ENCODE measurements around the gene CARS1. TPM values are rescaled to one million over a fixed set of nuclear protein-coding genes. Genes with fewer than 3 reads are reported as not detected.
A peak's percentile ranks its signal among the peaks of the same experiment; 100 is the strongest.

Gene CARS1
- total and polyA plus RNA-seq, 9 of the 15 experiments (the other 6 are each of a cell fraction or from before 2014, with no cell fraction given): 14.4 to 106 (median 73.6) TPM

DNA sequence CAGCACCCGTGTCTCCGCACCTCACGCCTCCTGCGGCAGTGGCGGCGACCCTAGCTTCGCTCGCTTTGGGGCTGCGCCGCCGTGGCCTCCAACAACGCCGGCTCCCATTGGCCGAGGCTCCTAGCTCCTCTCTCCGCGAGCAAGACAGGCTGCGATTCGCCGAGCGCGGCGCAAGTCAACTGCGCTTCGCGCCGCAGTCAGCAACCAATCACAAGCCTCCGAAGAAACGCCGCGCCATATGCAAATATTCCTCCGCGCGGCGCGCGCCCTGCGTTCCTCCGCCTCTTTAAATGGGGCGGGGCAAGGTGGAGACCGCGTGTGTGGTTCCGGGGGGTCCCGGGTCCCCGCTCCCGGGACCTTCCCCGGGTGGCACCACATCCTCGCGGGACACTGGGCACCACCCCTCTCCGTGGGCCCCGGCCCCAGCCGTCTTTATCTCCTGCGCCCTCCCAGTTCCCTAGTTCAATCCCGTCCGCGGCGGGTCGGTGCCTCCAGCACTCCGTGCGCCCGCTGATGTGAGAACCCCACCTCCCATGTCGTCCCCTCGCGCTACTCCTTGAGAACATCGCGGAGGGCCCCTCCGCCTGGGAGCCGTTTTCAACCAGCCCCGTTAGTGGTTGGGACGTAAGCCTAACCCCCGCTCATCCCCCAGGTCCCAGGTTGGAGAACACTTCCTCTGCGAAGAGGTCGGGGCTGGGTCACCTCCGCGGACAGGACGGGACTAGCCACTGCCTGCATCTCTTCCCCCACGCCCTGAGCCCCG, 64.8 kb downstream of the CARS1 start, which contains the start of gene NAP1L4 (continued):
- TF ChIP-seq, protein P1, sequence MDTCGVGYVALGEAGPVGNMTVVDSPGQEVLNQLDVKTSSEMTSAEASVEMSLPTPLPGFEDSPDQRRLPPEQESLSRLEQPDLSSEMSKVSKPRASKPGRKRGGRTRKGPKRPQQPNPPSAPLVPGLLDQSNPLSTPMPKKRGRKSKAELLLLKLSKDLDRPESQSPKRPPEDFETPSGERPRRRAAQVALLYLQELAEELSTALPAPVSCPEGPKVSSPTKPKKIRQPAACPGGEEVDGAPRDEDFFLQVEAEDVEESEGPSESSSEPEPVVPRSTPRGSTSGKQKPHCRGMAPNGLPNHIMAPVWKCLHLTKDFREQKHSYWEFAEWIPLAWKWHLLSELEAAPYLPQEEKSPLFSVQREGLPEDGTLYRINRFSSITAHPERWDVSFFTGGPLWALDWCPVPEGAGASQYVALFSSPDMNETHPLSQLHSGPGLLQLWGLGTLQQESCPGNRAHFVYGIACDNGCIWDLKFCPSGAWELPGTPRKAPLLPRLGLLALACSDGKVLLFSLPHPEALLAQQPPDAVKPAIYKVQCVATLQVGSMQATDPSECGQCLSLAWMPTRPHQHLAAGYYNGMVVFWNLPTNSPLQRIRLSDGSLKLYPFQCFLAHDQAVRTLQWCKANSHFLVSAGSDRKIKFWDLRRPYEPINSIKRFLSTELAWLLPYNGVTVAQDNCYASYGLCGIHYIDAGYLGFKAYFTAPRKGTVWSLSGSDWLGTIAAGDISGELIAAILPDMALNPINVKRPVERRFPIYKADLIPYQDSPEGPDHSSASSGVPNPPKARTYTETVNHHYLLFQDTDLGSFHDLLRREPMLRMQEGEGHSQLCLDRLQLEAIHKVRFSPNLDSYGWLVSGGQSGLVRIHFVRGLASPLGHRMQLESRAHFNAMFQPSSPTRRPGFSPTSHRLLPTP (IDR thresholded peaks at IDR 0.05; ENCODE audit: borderline replicate concordance, extremely low read depth, insufficient read length): no peak
- TF ChIP-seq ZNF384 (IDR thresholded peaks at IDR 0.05; ENCODE audit: low read depth, low read length): no peak
- TF ChIP-seq ELF4 (CRISPR knock-in tag; IDR thresholded peaks at IDR 0.05): no peak
- TF ChIP-seq PHB2 (IDR thresholded peaks at IDR 0.05; ENCODE audit: low read depth): no peak
- TF ChIP-seq DNMT1 (IDR thresholded peaks at IDR 0.05): no peak
- no peak for TF ChIP-seq PPARD (CRISPR knock-in tag; IDR thresholded peaks at IDR 0.05)
- TF ChIP-seq POLR2A (conservative IDR thresholded peaks at IDR 0.05): peak; percentile 91
- no peak for TF ChIP-seq HIVEP1 (CRISPR knock-in tag; IDR thresholded peaks at IDR 0.05)
- TF ChIP-seq GATAD2B (IDR thresholded peaks at IDR 0.05; ENCODE audit: borderline replicate concordance): no peak
- no peak for TF ChIP-seq NFE2 (IDR thresholded peaks at IDR 0.05; ENCODE audit: low read depth)
- no peak for TF ChIP-seq TSC22D4 (tag; IDR thresholded peaks at IDR 0.05)
- TF ChIP-seq ZNF586 (CRISPR knock-in tag; conservative IDR thresholded peaks at IDR 0.05): no peak
- TF ChIP-seq FOXK1 (CRISPR knock-in tag; IDR thresholded peaks at IDR 0.05; ENCODE audit: borderline replicate concordance): peak; percentile 92
- TF ChIP-seq, protein P2, sequence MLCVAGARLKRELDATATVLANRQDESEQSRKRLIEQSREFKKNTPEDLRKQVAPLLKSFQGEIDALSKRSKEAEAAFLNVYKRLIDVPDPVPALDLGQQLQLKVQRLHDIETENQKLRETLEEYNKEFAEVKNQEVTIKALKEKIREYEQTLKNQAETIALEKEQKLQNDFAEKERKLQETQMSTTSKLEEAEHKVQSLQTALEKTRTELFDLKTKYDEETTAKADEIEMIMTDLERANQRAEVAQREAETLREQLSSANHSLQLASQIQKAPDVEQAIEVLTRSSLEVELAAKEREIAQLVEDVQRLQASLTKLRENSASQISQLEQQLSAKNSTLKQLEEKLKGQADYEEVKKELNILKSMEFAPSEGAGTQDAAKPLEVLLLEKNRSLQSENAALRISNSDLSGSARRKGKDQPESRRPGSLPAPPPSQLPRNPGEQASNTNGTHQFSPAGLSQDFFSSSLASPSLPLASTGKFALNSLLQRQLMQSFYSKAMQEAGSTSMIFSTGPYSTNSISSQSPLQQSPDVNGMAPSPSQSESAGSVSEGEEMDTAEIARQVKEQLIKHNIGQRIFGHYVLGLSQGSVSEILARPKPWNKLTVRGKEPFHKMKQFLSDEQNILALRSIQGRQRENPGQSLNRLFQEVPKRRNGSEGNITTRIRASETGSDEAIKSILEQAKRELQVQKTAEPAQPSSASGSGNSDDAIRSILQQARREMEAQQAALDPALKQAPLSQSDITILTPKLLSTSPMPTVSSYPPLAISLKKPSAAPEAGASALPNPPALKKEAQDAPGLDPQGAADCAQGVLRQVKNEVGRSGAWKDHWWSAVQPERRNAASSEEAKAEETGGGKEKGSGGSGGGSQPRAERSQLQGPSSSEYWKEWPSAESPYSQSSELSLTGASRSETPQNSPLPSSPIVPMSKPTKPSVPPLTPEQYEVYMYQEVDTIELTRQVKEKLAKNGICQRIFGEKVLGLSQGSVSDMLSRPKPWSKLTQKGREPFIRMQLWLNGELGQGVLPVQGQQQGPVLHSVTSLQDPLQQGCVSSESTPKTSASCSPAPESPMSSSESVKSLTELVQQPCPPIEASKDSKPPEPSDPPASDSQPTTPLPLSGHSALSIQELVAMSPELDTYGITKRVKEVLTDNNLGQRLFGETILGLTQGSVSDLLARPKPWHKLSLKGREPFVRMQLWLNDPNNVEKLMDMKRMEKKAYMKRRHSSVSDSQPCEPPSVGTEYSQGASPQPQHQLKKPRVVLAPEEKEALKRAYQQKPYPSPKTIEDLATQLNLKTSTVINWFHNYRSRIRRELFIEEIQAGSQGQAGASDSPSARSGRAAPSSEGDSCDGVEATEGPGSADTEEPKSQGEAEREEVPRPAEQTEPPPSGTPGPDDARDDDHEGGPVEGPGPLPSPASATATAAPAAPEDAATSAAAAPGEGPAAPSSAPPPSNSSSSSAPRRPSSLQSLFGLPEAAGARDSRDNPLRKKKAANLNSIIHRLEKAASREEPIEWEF (CRISPR knock-in tag; IDR thresholded peaks at IDR 0.05): no peak
- no peak for TF ChIP-seq NCOA1 (IDR thresholded peaks at IDR 0.05; ENCODE audit: low read depth)
- 0 out of 2 replicates have a peak, but pooled peaks have one; percentile 66 for TF ChIP-seq ZBTB7A (IDR thresholded peaks at IDR 0.05; ENCODE audit: borderline replicate concordance, control insufficient read depth, low read depth, low read length)
- TF ChIP-seq CCNT2 (IDR thresholded peaks at IDR 0.05; ENCODE audit: borderline replicate concordance, extremely low read depth, insufficient read length, low read depth, low read length): peak; percentile 32
- TF ChIP-seq SMAD4 (CRISPR knock-in tag; conservative IDR thresholded peaks at IDR 0.05): no peak
- TF ChIP-seq ZFX (CRISPR knock-in tag; IDR thresholded peaks at IDR 0.05): peak; percentile 67
- no peak for TF ChIP-seq IRF2 (CRISPR knock-in tag; IDR thresholded peaks at IDR 0.05)
- TF ChIP-seq CEBPB (tag; IDR thresholded peaks at IDR 0.05): no peak
- peak in 1 of 2 experiments; percentile 41; a peak in 1 of 4 replicates for TF ChIP-seq MAZ (CRISPR knock-in tag; conservative IDR thresholded peaks at IDR 0.05 in 1 of 2, IDR thresholded peaks at IDR 0.05 in 1 of 2)
